Smooth muscle cell of the brain vasculature (primary cell): ENCODE data around the gene TECPR1.

ENCODE experiments used
- DNase-seq: peaks from one replicate; pipeline ENCODE4 v3.0.0-alpha.2; 2012; ENCODE audit warnings: low read depth, low spot score

Gene TECPR1

GRCh38 chr7:98244871-98245270 lies 7.2 kb downstream of the TECPR1 start:
- no peak for DNase-seq

GRCh38 chr7:98242934-98243333 lies 9.1 kb downstream of the TECPR1 start:
- no peak for DNase-seq

GRCh38 chr7:98242342-98242741 lies 9.7 kb downstream of the TECPR1 start:
- DNase-seq: no peak

- no peak for DNase-seq
These were observed 10.3 kb downstream of the TECPR1 start for GRCh38 chr7:98241674-98242241.

GRCh38 chr7:98240961-98241673 lies 10.9 kb downstream of the TECPR1 start:
- DNase-seq: no peak

GRCh38 chr7:98238976-98239375 lies 13.1 kb downstream of the TECPR1 start:
- no peak for DNase-seq

GRCh38 chr7:98238076-98238475 lies 14.0 kb downstream of the TECPR1 start:
- no peak for DNase-seq

- DNase-seq: no peak
These were observed 15.5 kb downstream of the TECPR1 start for GRCh38 chr7:98236355-98237185.

- no peak for DNase-seq
These were observed 16.1 kb downstream of the TECPR1 start for GRCh38 chr7:98235901-98236300.

GRCh38 chr7:98234429-98235147 lies 17.4 kb downstream of the TECPR1 start:
- DNase-seq: no peak

GRCh38 chr7:98233219-98234070 lies 18.6 kb downstream of the TECPR1 start:
- DNase-seq: no peak

- no peak for DNase-seq
These were observed 19.2 kb downstream of the TECPR1 start for GRCh38 chr7:98232799-98233198.

GRCh38 chr7:98232263-98232585 lies 19.8 kb downstream of the TECPR1 start:
- DNase-seq: no peak

- DNase-seq: no peak
These were observed 20.4 kb downstream of the TECPR1 start for GRCh38 chr7:98231493-98232262.

GRCh38 chr7:98230746-98231471 lies 21.1 kb downstream of the TECPR1 start:
- no peak for DNase-seq

- no peak for DNase-seq
These were observed 21.9 kb downstream of the TECPR1 start for GRCh38 chr7:98229991-98230745.

GRCh38 chr7:98229441-98229840 lies 22.6 kb downstream of the TECPR1 start:
- DNase-seq: no peak

GRCh38 chr7:98228801-98229200 lies 23.2 kb downstream of the TECPR1 start:
- DNase-seq: no peak

GRCh38 chr7:98227939-98228338 lies 24.1 kb downstream of the TECPR1 start:
- DNase-seq: no peak
